MV-4-11 (cell line): ENCODE measurements around the gene GDF2.

Experiments used
- DNase-seq: peaks from one replicate; lab custom pipeline; 2025; lab: John Stamatoyannopoulos, UW

Gene GDF2

DNA sequence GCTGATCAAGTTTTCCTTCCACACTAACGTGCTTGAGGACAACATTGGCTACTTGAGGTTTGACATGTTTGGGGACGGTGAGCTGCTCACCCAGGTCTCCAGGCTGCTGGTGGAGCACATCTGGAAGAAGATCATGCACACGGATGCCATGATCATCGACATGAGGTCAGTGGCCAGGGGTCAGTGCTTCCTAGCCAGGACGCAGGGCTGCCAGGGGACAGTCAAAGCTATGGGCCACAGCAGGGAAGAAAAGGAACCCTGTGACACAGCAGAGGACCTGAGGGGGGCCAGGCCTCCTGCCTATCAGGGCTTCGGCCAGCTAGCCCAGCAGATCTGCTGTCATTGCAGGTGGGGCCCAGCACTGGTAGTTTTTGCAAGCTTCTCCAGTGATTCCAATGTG is 31.1 kb downstream of the GDF2 start:
- DNase-seq: no peak

DNA sequence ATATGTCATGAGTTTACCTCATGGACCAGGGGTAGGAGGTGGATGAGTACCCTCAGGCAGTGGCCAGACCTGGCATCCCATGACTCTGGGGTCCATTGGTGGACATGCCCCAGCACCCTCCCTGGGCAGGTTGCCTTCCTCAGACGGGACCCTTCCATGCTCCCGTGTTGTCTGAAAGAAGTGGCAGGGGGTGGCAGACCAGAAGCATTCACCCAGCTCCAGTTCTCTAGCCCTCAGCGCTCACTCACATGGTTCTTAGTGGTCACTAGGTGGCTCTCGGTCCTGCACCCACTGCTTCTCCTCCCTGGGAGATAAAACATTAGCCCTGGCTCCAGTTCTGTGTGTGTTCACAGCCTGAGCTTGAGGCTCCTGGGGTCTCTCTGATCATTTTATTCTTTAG is 31.9 kb downstream of the GDF2 start:
- DNase-seq: no peak

DNA sequence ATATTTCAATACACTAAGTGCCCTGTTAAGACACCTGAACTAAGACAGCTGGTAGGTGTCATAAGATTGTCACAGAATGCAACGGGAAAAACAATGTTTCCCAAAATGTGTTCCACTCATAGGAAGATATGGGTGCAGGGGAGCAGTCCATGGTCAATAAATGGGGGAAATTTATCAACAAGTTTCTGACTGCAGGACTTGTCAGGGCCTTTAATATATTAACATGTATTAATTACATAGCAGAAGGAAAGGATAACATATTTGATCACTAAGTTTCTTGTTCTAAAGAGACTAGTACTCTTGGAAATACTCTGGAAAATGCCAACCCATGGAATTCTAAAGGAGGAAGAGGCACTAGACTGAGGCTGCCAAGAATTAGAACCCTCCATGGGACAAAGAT is 32.6 kb downstream of the GDF2 start:
- no peak for DNase-seq

DNA sequence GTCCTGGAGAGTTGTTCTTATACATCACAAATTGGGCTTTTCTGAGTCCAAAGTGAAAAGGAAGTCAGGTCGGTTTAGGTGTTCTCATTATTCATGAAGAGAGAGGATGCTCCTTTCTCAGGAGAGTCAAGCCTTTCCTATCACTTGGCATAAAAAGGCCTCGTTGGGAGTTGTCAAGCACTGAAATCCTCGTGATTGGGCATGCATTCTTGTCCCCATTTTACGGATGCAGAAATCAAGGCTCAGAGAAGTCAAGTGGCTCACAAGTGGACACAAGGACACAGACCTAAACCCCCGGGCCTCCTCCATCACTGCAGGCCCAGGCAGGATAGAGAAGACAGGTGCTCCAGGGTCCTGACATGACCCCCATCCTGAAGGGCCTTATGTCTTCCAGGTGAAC is 34.5 kb downstream of the GDF2 start:
- DNase-seq: no peak

DNA sequence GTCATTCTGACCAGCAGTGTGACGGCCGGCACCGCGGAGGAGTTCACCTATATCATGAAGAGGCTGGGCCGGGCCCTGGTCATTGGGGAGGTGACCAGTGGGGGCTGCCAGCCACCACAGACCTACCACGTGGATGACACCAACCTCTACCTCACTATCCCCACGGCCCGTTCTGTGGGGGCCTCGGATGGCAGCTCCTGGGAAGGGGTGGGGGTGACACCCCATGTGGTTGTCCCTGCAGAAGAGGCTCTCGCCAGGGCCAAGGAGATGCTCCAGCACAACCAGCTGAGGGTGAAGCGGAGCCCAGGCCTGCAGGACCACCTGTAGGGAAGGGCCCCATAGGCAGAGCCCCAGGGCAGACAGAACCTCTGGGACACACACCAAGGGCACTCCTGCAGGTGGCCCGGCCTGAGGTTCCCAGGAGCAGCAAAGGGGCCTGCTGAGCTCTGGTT is 34.9 kb downstream of the GDF2 start:
- DNase-seq: no peak

DNA sequence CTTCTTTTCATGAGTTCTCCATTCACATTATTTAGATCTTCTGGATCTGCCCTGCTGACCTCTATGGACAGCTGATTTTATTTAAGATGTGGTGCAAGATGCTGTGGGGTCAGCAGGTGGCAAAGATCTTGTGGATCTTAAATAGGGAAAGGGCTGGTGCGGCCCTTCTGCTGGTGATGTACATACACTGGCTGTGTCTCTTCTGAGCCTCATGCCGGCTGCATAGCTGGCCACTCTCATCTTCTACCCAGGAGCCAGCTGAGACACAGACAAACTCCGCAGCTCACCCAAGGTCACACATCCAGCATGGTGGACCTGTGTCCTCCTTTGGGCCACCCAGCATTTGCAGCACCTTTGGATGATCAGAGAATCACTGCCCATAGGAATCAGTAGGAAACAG is 35.7 kb downstream of the GDF2 start:
- DNase-seq: no peak

DNA sequence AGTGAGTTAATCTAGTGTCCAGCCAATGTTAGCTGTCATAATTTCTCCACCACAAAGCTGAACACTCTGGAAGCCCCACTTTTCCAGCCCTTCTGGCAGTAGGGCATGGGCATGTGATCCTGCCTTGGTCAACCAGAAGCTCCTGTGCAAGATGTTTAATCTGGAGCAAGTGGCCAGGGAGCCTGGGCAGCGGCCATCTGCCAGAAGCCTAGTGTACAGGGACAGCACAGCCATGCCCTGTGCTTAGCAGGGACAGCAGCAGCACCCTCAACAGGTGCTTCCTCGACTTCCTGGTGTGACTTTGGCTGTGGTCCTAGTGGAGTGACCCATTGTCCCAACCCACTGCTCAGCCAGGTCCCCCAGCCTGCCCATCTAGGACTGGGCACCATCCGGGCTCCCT is 36.2 kb downstream of the GDF2 start:
- DNase-seq: no peak

DNA sequence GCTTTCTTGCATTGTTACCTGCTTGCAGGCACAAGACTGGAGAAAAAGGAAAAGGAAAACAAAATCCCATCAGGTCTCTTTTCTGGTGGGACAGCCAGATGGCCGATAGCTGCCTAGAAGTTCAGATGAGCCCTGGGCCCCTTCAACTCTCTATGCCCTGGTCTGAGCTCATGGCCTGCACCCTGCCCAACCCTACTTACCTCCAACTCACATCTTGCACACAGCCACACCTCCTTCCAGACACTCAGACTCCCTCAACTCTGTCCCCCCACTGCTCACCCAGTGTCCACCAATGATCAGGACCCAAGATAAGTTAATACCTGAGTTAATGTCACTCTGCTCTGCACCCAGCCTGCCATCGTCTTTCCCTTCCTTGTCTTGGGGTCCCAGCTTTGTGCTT is 36.8 kb downstream of the GDF2 start:
- DNase-seq: no peak

DNA sequence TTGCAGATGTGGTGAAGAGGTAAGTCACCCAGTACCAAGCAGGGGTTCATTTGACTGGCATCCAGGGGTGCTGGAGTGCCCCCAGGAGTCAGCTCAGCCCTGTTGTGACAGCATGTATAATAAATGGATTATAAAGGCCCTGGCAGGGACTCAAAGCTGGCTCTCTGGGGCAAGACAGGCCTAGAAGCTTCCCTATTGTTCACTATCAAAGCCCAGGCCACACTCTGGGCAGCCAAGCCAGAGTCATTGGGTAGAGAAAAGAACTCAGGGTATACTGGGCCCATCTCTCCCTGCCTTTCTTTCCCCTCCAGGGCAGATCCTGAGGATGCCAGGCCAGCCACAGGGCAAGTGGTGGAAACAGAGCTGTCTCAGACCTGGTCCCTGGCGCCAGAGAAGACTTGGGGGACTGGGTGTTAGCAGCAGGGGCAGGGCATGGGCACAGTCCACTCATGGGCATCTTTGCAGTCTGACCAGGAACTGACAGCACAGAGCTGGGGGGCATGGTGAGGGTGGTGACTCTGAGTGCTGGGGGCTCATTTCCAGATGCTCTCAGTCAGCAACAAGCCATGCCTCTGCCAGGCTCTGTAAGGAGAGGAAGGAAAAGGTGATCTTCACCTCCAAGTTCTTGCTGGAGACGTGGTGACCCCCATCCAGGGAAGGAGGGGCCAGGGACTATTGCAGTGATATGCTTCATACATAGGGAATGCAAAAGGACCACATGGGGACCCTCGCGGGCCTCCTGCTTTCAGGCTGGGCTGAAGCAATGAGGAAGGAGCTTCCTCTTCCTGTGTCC is 37.6 kb downstream of the GDF2 start:
- DNase-seq: no peak

DNA sequence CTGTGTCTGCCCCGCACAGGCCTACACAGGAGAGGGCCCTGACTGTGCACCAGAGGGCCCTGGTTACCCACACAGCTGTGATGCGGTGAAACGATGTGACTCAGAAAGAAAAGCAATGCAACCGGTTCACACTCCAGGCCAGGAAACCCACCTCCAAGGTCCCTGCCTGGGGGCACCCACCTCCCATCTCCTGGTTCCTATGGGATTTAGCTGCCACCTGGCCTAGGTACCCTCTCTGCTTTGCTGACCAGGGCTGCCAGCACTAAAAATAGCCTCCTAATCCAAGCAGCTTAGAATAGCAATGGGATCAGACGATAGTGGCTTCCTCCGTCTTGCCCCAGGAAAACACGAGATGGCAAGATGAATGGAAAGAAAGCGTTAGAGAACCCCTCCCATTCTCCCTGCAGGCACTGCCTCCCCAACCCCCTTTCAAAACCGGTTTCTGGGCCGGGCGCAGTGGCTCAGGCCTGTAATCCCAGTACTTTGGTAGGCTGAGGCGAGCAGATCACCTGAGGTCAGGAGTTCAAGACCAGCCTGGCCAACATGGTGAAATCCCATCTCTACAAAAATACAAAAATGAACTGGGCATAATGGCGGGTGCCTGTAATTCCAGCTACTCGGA is 38.3 kb downstream of the GDF2 start:
- DNase-seq: peak; percentile 13

DNA sequence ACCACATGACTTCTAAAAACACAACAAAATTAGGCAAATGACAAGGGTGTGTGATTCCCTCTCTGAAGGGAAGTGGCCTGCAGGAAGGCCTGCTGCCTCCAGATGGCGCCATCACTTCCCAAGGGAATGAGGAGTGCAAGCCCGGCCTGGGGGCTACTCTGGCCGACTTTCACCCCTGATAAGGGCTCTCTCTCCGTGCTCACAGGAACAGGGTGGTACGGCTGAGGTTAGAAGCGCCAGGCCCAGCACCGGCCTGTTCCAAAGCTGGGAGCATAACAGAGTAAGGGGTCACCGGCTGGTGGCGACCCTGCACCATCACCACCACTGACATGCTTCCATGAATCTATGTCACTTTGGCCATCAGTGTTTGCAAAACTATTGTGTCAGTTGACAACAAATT is 39.0 kb downstream of the GDF2 start:
- peak; percentile 10 for DNase-seq

DNA sequence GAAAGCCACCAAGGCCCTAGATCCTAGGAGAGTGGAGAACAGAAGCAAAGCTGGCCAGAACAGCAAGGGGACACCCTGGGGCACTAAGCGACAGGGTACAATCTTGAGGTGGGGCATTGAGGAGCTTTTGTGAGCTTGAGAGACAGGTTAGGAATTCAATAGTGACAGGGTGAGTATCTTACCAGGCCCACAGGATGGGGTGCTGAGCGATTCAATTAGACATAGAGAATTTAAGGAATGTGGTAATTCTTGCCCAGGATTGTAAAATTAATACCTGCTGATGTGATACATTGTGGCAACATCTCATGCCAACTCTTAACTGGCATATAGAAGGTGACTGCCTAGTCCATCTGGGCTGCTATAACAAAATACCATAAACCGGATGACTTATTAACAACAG is 39.9 kb downstream of the GDF2 start:
- no peak for DNase-seq

DNA sequence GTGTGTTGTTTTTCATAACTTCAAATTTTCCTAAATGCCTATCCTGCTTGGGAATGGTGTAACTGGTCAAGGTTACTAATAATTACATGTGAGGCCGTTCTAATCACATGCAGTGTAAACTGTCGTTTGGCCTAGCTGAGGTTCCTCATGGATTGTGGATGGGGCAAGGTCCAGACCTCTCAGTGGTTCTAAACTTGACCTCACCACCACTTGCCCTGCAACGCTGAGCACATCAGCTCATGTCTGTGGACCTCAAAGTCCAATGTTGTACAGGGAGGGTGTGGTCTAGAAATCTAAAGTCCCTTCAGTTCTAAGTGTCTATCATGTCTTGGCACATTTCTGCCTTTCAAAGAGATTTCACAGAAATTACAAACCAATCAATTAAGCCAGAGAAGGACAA is 41.5 kb downstream of the GDF2 start:
- no peak for DNase-seq

DNA sequence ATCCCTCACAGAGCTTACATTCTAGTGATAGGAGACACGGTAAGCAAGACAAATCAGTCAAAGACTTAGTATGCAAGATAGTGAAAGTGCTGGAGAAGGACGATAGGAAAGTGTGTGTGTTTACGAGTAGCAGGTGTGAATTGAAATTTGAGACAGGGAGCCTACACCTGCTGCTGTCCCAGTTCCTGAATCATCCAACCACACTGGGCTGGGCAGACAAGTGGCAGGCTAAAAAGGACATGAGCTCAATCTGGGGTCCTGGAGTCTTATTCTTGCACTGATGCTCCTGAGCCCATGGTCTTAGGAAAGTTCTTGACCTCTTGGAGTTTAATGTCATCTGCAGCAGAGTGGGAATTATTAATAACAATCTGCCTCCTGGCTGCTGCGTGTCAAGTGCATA is 42.1 kb downstream of the GDF2 start:
- DNase-seq: no peak

DNA sequence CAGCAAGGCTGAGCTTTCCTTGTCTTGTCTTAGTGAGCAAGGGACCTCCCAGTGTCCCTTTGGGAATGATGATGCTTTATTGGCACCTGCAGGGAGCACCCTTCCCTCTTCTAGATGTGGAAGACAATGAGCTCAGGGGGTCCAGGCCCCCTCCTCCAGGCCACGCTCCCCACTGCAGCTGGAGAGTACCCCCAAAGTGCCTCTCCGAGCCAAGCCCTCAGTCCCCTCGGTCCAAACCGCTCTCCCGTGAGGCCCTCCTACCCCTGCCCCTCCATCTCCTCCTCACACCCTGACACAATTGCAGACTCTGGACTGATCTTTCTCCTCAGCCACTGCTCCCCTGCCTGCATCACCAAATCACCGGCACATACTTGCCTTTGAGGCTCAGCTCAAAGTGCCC is 42.7 kb downstream of the GDF2 start:
- no peak for DNase-seq

DNA sequence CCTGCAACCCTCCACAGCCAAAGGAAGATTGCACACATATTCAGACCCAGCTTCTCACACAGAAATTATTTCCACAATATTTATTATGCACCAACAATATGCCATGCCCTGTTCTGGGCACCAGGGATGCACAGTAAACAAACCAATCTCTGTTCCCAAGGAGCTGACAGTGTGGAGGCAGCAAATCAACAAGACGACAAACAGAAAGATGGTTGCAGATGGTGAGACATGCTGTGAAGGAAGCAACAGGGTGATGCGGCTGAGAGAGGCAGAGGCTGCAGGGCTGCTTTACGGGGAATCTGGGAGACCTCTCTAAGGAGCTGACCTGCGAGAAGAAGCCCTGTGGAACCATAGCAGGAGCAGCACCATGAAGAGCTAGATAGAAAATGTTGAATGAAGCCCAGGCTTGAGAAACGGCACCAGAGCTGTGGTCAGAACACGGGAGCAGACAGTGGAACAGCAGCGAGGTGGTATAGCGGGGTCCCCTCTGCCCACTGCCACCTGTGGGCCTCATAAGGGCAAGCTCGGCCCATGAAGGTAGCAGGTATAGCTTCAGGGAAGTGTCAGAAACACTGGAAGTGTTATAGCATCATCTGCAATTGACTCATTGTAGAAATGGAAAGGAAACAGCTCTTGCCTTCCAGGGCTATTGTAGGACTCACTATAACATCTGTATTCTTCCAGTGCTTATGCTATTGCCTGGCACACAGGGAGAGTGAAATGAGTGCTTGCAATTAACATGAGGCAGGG is 43.4 kb downstream of the GDF2 start:
- DNase-seq: no peak

DNA sequence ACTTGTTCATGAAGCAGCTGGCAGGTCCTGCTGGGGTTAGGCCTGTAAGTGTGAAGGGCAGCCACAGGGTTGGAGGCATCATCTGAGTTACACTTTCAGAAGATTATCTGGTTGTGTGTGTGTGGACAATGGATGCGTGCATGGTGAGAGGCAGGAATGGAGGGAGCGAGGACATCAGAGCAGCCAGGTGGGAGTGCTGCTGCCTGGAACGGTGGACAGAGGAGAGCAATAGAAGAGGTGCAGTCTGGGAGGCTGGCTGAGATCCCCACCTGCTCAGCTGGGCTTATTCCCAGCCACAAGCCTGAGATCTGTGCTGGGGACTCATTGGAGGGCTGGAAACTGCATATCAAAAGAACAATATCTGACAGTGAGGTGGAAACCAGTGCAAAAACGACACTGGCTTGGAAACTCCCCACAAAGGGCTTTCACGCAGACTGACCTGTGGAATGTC is 44.0 kb downstream of the GDF2 start:
- DNase-seq: no peak

DNA sequence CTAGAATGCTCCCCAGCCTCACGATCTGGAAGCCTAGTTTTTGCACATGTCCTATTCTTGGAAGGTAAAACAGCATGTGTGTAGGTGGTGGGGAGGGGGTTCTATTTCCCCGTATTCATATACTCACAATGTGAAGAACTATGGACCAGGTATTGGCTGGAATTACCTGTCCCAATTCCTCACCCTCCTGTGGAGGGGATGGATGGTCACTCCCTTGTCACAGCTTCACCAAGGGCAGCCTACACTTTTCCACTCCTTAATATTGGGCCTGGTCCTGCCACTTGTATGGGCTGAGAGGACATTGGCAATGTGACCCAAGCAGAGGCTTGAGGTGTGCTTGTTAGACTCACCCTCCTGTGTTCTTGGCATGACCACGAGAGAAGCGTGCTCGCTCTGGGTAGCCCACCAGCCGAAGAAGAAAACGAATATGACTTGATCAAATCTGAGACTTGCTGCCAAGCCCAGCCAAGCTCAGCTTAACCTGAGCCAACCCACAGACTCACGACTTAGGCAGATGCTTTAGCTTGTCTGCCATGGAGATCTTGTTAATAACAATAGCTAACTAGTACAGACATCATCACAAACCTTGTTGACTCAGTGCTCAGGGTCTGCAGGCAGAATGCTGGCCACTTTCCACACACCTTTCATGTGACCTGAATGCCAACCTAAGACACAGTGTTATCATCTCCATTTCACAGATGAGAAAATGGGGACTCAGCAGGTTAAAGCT is 44.6 kb downstream of the GDF2 start:
- no peak for DNase-seq

DNA sequence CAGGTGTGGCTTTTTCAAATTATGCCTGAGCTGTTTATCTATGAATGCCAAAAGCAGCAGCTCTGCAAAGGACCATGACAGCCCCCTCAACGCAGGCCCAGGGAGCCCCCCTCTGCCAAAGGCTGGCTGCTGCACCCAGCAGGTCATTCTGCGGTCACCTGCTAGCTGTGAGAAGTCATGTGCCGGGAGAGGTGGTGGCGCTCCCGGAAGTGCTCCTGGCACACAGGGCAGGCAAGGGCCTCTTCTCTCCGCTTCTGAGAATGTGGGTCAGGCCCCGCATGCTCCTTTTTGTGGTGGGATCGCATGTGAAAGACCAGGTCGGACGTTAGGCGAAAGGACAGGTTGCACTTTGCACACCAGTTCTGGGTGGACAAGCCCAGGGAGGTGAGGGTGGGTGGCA is 45.4 kb downstream of the GDF2 start:
- DNase-seq: no peak

DNA sequence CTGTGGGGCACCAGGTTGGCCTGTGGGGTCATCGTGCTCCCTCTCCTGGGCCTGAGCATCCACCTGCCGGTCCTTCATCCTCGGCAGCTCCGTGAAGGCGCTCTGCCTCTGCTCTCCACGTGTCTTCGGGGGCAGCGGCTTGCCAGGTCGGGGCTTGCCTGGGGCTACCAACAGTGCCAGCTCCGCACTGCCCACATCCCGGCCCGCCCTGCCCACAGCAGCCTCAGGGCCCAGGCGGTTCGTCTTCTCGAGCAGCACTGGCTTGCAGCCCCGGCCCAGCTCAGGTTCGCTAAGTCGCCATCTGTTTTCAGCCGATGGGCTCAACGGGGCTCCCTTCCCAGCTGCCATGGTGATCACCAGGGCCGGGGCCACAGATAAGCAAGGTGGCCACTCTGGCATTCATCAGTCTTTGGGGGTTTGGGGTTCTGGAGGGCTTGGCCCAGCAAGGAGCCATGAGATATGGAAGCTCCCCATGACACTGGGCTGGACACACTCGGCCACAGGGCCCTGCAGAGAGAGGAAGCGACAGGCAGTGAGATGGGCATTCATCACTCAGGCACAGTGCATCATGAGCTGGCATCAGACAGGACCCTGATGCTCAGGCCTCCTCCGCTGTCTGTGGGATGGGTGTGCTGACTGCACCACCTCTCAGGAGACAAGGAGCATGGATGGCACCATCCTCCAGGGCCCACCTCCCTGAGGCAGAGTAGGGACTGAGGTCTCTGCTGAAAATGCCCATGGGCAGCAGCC is 46.4 kb downstream of the GDF2 start:
- DNase-seq: no peak

DNA sequence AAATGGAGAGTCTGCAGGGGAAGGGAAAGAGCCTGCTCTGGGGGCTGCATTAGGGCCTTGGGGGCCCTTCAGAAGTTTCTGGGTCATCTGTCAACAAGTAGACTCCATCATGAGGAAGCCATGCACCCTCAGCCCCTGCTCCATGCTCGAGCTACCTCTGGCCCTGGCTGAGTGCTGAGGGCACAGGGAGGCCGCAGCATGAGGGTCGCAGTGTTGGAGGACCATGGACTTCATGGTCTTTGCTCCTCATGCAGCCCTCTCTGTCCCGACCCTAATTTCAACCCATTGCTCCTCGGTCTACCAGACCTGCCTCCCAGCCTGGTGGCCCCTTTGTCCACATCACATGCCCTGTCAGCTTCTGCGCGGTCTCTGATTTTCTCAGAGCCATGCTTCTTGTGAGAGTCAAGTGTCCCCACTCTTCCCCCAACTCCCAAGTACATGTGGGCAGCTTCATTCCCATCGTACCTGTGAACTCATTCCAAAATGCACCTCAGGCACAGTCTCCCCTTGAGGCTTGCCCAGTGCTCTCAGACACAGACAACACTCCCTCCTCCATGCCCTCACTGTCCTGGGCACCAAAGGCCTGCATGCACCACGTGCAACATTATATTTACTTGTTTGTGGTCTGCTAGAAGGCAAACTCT is 47.1 kb downstream of the GDF2 start:
- no peak for DNase-seq
